Fibroblast of mammary gland (primary cell): Measurements from ENCODE around the gene ARHGEF28.

Experiments used
- DNase-seq: peaks from one replicate; pipeline ENCODE4 v3.0.0-alpha.2; 2010; ENCODE audit warnings: low read depth
- H3K4me3 ChIP-seq: 2 replicates; pipeline ENCODE4 v1.5.1; 2011; ENCODE audit warnings: low read depth, mild to moderate bottlenecking, low read length, moderate library complexity; ENCODE audit not compliant: control insufficient read depth
- CTCF ChIP-seq: conservative IDR thresholded peaks from 2 replicates; pipeline ENCODE4 v1.5.1; 2011; ENCODE audit warnings: low read depth, low read length, inconsistent platforms; ENCODE audit not compliant: control insufficient read depth, insufficient read depth

ARHGEF28 gene

DNA sequence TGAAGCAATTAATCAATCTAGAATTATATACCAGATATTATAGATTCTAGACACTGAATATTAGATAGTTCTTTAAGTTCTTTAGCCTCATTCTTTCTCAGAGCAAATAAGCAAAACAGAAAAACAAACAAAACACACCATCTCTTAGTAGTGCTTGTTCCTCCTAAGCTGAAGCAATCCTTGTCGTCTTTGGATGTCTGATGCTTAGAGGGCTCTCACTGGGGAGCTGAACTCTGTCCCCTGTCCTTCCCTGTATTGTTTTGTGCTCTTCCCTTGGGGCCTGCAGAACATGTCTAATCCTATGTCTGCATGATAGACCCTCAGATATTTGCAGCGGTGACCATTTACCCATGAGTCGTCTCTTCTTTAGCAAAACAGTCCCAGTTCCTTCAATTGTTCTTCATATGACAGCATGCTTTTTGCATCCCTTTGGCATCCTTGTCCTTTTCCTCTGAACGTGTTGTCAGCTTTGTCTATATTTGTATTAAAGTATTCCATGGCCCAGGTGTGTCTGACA, 114.3 kb downstream of the ARHGEF28 start:
- TF ChIP-seq CTCF: no peak
- H3K4me3 ChIP-seq: no peak overlapping the region
- DNase-seq: no peak

DNA sequence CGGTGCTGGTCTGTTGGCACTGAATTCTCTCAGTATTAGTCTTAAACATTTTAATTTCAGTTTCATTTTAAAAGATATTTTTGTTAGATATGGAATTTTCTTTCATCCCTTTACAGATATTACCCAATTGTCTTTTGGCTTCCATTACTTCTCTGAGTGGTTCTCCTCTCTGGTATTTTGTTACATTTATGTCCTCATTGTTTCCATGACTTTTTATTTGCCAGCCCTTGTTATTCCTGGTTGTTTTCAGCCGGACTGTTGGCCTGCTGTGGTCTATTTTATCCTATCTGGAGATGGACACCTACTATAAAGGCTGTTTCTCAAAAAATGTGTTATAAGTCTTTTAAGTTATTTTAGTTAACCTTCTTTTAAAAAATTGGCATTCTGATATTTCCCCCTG, 117.2 kb downstream of the ARHGEF28 start:
- no peak for TF ChIP-seq CTCF
- no peak for DNase-seq
- H3K4me3 ChIP-seq: no peak overlapping the region

- H3K4me3 ChIP-seq: no peak overlapping the region
- no peak for DNase-seq
- TF ChIP-seq CTCF: no peak
Measured at GRCh38 chr5:73745836-73746235, 119.8 kb downstream of the ARHGEF28 start.

- DNase-seq: no peak
- no peak for TF ChIP-seq CTCF
- no peak overlapping the region for H3K4me3 ChIP-seq
Measured at GRCh38 chr5:73746608-73747007, 120.6 kb downstream of the ARHGEF28 start.

- no peak for DNase-seq
- no peak overlapping the region for H3K4me3 ChIP-seq
- no peak for TF ChIP-seq CTCF
Measured at GRCh38 chr5:73747696-73748380, 121.8 kb downstream of the ARHGEF28 start.

- TF ChIP-seq CTCF: no peak
- peak; percentile 50 for DNase-seq
- no peak overlapping the region for H3K4me3 ChIP-seq
Measured at GRCh38 chr5:73748510-73749400, 122.8 kb downstream of the ARHGEF28 start.
